Lung (tissue), 12 donors: Measurements from ENCODE around the gene PTPN7. TPM values are rescaled to one million over a fixed set of nuclear protein-coding genes. Genes with fewer than 3 reads are reported as not detected.

Experiments used
- ATAC-seq: fragments of 200-7000 bp; cut with Tn5 transposase; one replicate; pipeline ENCODE4 v1.9.1; 2020; ENCODE audit warnings: moderate number of reproducible peaks; ENCODE audit not compliant: insufficient read depth, low FRiP score
- DNase-seq, 3 donors: peaks; one replicate each; pipeline ENCODE4 v3.0.0-alpha.2; 2013 to 2017
- H3K27ac ChIP-seq, 2 donors: one replicate each; pipeline ENCODE4 v1.5.1; 2013; ENCODE audit warnings: mild to moderate bottlenecking in 2 of 2, moderate library complexity in 2 of 2, control low read depth in 1 of 2, inconsistent platforms in 1 of 2, low read depth in 1 of 2, low read length in 1 of 2
- H3K27me3 ChIP-seq, 3 donors: one replicate each; pipeline ENCODE4 v1.5.1; 2013; ENCODE audit warnings: low read length in 2 of 3; ENCODE audit not compliant: control insufficient read depth in 3 of 3, insufficient read depth in 3 of 3
- H3K36me3 ChIP-seq, 4 donors: one replicate each; pipeline ENCODE4 v1.5.1; 2013; ENCODE audit warnings: low read length in 4 of 4, mild to moderate bottlenecking in 1 of 4, moderate library complexity in 1 of 4; ENCODE audit not compliant: control insufficient read depth in 4 of 4, insufficient read depth in 4 of 4
- H3K4me1 ChIP-seq, 5 donors: one replicate each; pipeline ENCODE4 v1.5.1; 2013; ENCODE audit warnings: low read length in 5 of 5, mild to moderate bottlenecking in 2 of 5, moderate library complexity in 1 of 5; ENCODE audit not compliant: control insufficient read depth in 5 of 5, insufficient read depth in 5 of 5
- H3K4me3 ChIP-seq: one replicate; pipeline ENCODE4 v1.5.1; 2013; ENCODE audit warnings: mild to moderate bottlenecking, control low read depth, moderate library complexity
- H3K9ac ChIP-seq, 2 donors: one replicate each; pipeline ENCODE4 v1.5.1; 2013; ENCODE audit warnings: low read length in 2 of 2, control low read depth in 1 of 2; ENCODE audit not compliant: insufficient read depth in 1 of 2
- H3K9me3 ChIP-seq, 4 donors: one replicate each; pipeline ENCODE4 v1.5.1; 2013; ENCODE audit warnings: low read length in 3 of 4, mild to moderate bottlenecking in 1 of 4, moderate library complexity in 1 of 4; ENCODE audit not compliant: control insufficient read depth in 4 of 4, insufficient read depth in 3 of 4
- CTCF ChIP-seq: IDR thresholded peaks from 2 replicates; pipeline ENCODE4 v1.5.1; 2012; ENCODE audit warnings: mild to moderate bottlenecking; ENCODE audit errors: control extremely low read depth, extremely low read depth
- WGBS, 2 donors: extraction: QIAGEN DNeasy Blood & Tissue Kit; methylation state at CpG; one replicate each; pipeline ENCODE4 v1.1.7; 2013; 5-methylcytosine and 5-hydroxymethylcytosine counted together
- polyA plus RNA-seq, 2 donors: library from polyadenylated mRNA; stranded (reverse); fragments of 200-250 nt; gene quantifications; one replicate each; pipeline ENCODE4 v1.2.1, GENCODE V29; 2013
- total RNA-seq, 2 donors: library from RNA; depleted of rRNA in 1 of 2; stranded (reverse); fragments of >200 nt in 1 of 2; gene quantifications; one replicate each; pipeline ENCODE4 v1.2.1, GENCODE V29; 2014 to 2021
- donor health status: control.
- donor health status: control.
- donor health status: Bipolar disorder and iron deficiency.
- donor health status: healthy.
- donor health status: DM: yes; HTN: yes; CAD: no.

The PTPN7 gene
- total and polyA plus RNA-seq, 4 donors: 2.9 to 14.0 (median 5.7) TPM

DNA sequence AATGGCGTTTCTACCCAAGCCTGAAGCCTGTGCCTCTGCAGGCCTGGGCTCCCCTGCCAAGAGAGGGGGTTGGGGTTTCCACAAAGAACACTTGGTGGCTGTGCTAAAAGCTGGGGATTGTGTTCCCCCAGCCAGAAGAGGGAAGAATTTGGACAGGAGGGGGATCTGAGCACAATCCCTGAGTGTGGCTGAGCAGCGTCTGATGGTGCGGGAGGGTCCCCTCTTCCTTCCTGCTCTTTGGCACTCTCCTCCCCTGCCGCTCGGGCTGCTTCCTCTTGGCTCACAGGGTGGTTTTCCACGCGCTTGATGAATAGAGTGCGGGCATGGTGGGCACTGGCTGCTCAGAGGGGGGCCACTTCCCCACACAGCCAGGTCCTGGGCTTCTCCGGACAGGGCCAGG lies 34.0 kb downstream of the PTPN7 start:
- Histone ChIP-seq H3K9ac (no peak overlapping the region), H3K27ac (no peak overlapping the region), H3K9me3 (no peaks in the 10 kb centered on the region), H3K4me1 (peaks cover 0 to 14% (median 0%) of the 10 kb centered on the region in 5 donors), H3K27me3 (no peaks in the 10 kb centered on the region), H3K36me3 (no peaks in the 10 kb centered on the region), H3K4me3 (no peak overlapping the region)
- no peak for TF ChIP-seq CTCF
- ATAC-seq (no peak), DNase-seq (peak; percentile 33 to 68 (median 34))
- WGBS, 2 donors: 5 to 30% methylated on average over 9 of the region's 9 CpGs

DNA sequence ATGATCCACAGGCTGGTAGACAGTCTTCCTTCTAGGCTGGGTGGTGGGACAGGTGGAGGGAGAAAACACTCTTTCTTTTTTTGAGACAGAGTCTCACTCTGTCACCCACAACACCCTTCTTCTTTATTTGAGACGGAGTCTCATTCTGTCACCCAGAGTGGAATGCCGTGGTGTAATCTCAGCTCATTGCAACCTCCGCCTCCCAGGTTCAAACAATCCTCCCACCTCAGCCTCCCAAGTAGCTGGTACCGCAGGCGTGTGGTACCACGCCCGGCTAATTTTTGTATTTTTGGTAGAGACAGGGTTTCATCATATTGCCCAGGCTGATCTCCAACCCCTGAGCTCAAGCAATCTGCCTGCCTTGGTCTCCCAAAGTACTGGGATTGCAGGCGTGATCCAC lies 34.8 kb downstream of the PTPN7 start:
- Histone ChIP-seq H3K9ac (no peak overlapping the region), H3K27ac (no peak overlapping the region), H3K4me1 (peaks cover 0 to 10% (median 0%) of the 10 kb centered on the region in 5 donors), H3K27me3 (no peaks in the 10 kb centered on the region), H3K4me3 (no peak overlapping the region), H3K36me3 (no peaks in the 10 kb centered on the region), H3K9me3 (no peaks in the 10 kb centered on the region)
- no peak for TF ChIP-seq CTCF
- ATAC-seq (no peak), DNase-seq (no peak)
- 94 to 96% methylated on average over 8 of the region's 8 CpGs for WGBS, 2 donors

DNA sequence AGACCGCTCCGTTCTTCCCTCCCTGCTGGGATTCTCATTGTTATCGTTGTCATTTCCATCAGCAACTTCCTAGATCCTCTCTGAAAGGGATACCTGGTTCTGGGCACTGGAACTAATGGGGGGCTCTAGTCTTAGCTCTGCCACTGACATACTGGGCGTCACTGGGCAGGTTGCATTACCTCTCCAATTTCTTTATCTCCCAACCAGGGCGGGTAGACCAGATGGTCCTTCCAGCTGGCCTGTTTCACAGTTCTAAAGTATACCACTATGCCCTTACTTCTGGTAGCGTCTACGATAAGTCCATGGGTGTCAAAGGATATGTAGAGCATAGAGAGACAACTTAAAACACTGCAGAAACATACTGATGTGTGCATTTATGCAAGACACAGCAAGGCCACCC lies 36.3 kb downstream of the PTPN7 start:
- TF ChIP-seq CTCF: no peak
- 88% methylated on average over 7 of the region's 7 CpGs for WGBS, 2 donors
- no peaks in the 10 kb centered on the region for H3K4me1 ChIP-seq
- H3K27ac ChIP-seq: no peak overlapping the region
- DNase-seq (no peak), ATAC-seq (no peak)
- no peaks in the 10 kb centered on the region for H3K36me3 ChIP-seq
- no peak overlapping the region for H3K9ac ChIP-seq
- H3K9me3 ChIP-seq: no peaks in the 10 kb centered on the region
- no peak overlapping the region for H3K4me3 ChIP-seq
- H3K27me3 ChIP-seq: no peaks in the 10 kb centered on the region

DNA sequence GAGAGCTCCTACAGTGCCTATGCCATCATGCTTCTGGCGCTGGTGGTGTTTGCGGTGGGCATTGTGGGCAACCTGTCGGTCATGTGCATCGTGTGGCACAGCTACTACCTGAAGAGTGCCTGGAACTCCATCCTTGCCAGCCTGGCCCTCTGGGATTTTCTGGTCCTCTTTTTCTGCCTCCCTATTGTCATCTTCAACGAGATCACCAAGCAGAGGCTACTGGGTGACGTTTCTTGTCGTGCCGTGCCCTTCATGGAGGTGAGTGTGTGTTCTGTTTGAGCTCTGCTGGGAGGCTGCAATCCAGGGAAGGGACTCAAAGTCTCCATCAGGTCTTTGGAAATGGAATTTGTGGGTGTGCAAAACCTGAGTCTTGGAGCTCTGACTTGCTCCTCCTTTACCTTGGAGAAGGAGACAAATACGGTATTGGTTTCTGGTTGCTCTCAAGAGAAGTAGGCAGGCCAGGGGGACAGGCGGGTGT lies 37.0 kb downstream of the PTPN7 start:
- Histone ChIP-seq H3K36me3 (no peaks in the 10 kb centered on the region), H3K4me1 (no peaks in the 10 kb centered on the region), H3K9me3 (no peaks in the 10 kb centered on the region), H3K27ac (no peak overlapping the region), H3K27me3 (no peaks in the 10 kb centered on the region), H3K4me3 (no peak overlapping the region), H3K9ac (no peak overlapping the region)
- 85 to 91% methylated on average over 10 of the region's 10 CpGs for WGBS, 2 donors
- ATAC-seq (no peak), DNase-seq (no peak)
- no peak for TF ChIP-seq CTCF
